Panc1 (cell line): ENCODE results near the gene INS. TPM values are rescaled to one million over a fixed set of nuclear protein-coding genes. Genes with fewer than 3 reads are reported as not detected.

Experiments
- ATAC-seq: fragments of 200-7000 bp; cut with Tn5 transposase; 2 replicates; pipeline ENCODE4 v1.9.1; 2020; ENCODE audit warnings: mild to moderate bottlenecking, moderate library complexity
- BruUV-seq: library from RNA; stranded (reverse); fragments of 400-500 nt; replicated peaks from 2 replicates; lab custom pipeline; 2021; lab: Mats Ljungman, UMichigan
- CTCF ChIA-PET: fragments of 300-600 bp; sonication (Branson Sonifier 250); formaldehyde crosslinking; loops from one replicate; lab custom pipeline; 2022; ENCODE audit warnings: antibody characterized with exemption; lab: Charles Lee
- POLR2A ChIA-PET: fragments of 300-600 bp; sonication (Branson Sonifier 250); formaldehyde crosslinking; loops from one replicate; lab custom pipeline; 2022; ENCODE audit warnings: antibody characterized with exemption; lab: Charles Lee
- DNase-seq: peaks from one replicate; pipeline ENCODE4 v3.0.0-alpha.2; 2010; ENCODE audit warnings: low read depth, low spot score
- H3K27ac ChIP-seq: 2 replicates; pipeline ENCODE4 v1.5.1; 2011; ENCODE audit warnings: mild to moderate bottlenecking, low read length, inconsistent platforms
- H3K27me3 ChIP-seq: fragments of 200-500 bp; sonication (Bioruptor generic); 2 replicates; pipeline ENCODE4 v1.6.0; 2014; ENCODE audit warnings: low read length, inconsistent platforms; ENCODE audit not compliant: control insufficient read depth, insufficient read depth
- H3K36me3 ChIP-seq: fragments of 200-500 bp; sonication (Bioruptor generic); 2 replicates; pipeline ENCODE4 v1.5.1; 2014; ENCODE audit warnings: inconsistent platforms, mild to moderate bottlenecking, low read length, moderate library complexity; ENCODE audit not compliant: control insufficient read depth, insufficient read depth
- H3K4me1 ChIP-seq: 2 replicates; pipeline ENCODE4 v1.5.1; 2011; ENCODE audit warnings: inconsistent platforms, mild to moderate bottlenecking, low read length, moderate library complexity; ENCODE audit not compliant: control insufficient read depth, insufficient read depth
- H3K4me3 ChIP-seq, 2 experiments: 2 replicates each; pipeline ENCODE4 v1.5.1; 2011 to 2012; ENCODE audit warnings: low read depth in 2 of 2, low read length in 2 of 2, mild to moderate bottlenecking in 2 of 2, inconsistent platforms in 1 of 2, moderate library complexity in 1 of 2
- H3K9me3 ChIP-seq: fragments of 200-500 bp; sonication (Bioruptor generic); 2 replicates; pipeline ENCODE4 v1.5.1; 2014; ENCODE audit warnings: low read depth, mild to moderate bottlenecking, inconsistent platforms, low read length, moderate library complexity; ENCODE audit not compliant: control insufficient read depth, insufficient read depth
- CTCF ChIP-seq: fragments of 450-650 bp; IDR thresholded peaks from 2 replicates; pipeline ENCODE4 v1.5.1; 2017; ENCODE audit warnings: mild to moderate bottlenecking
- POLR2AphosphoS5 ChIP-seq: IDR thresholded peaks from 2 replicates; pipeline ENCODE4 v1.6.1; 2012; ENCODE audit warnings: mild to moderate bottlenecking, low read depth, low read length, moderate library complexity
- REST ChIP-seq, 2 experiments: IDR thresholded peaks; 2 replicates each; pipeline ENCODE4 v1.6.1; 2011 to 2012; ENCODE audit warnings: low read depth in 2 of 2, control low read depth in 1 of 2, low read length in 1 of 2, mild to moderate bottlenecking in 1 of 2, moderate library complexity in 1 of 2; ENCODE audit not compliant: insufficient read depth in 1 of 2
- SIN3A ChIP-seq: IDR thresholded peaks from 2 replicates; pipeline ENCODE4 v1.6.1; 2012; ENCODE audit warnings: low read depth, mild to moderate bottlenecking, low read length, moderate library complexity, borderline replicate concordance; ENCODE audit not compliant: insufficient read depth
- TCF7L2 ChIP-seq: IDR thresholded peaks from 2 replicates; pipeline ENCODE4 v1.6.1; 2011; ENCODE audit warnings: mild to moderate bottlenecking, low read depth, low read length, inconsistent platforms
- in situ Hi-C: cut with HindIII; loops from 2 replicates; pipeline ENCODE4 v1.10.0; 2016; ENCODE audit warnings: low sequenced_read_pairs, low pct_unique_long_range_greater_than_20kb
- intact Hi-C: fragments of 100-400 bp; cut with micrococcal nuclease; formaldehyde crosslinking; loops from one replicate; pipeline ENCODE4 v1.10.0; 2022; ENCODE audit not compliant: unreplicated experiment
- total RNA-seq: library from RNA; stranded (reverse); gene quantifications from one replicate; pipeline ENCODE4 v1.2.1, GENCODE V29; 2021; ENCODE audit not compliant: unreplicated experiment

INS gene
- total RNA-seq, 1 experiment from 2014 or later: not detected

- CTCF ChIA-PET: interaction anchor here (0.5 to 2.6 kb wide), 2 partner anchors 11 to 174 kb away, joined by 5 to 16 read pairs; no protein-coding TSS in a partner anchor
- Histone ChIP-seq H3K4me3 (no peak overlapping the region), H3K27ac (no peak overlapping the region), H3K9me3 (no peaks in the 10 kb centered on the region), H3K27me3 (peaks cover 47% of the 10 kb centered on the region), H3K4me1 (peaks cover 14% of the 10 kb centered on the region), H3K36me3 (peaks cover 3% of the 10 kb centered on the region; the same call in 1 of the 2 replicates)
- POLR2A ChIA-PET: interaction anchor here (0.6 kb wide), 1 partner anchor 755 kb away, joined by 10 read pairs; no protein-coding TSS in a partner anchor
- no peak for ATAC-seq
- BruUV-seq: no TSS peak
- intact Hi-C loops (no loop called here), in situ Hi-C loops (loop anchor here (10.0 kb wide), 1 partner anchor 46 kb away; no protein-coding TSS in a partner anchor)
- TF ChIP-seq POLR2AphosphoS5: no peak
- TF ChIP-seq TCF7L2: no peak
- no peak for TF ChIP-seq SIN3A
- TF ChIP-seq CTCF: no peak
- TF ChIP-seq REST (IDR thresholded peaks at IDR 0.05; ENCODE audit: insufficient read depth in 1 of 2, low read depth in 2 of 2, low read length in 1 of 2): no peak
- DNase-seq: no peak
These were observed 20.3 kb downstream of the INS start for GRCh38 chr11:2140411-2141400.

GRCh38 chr11:2139621-2140337 is 21.2 kb downstream of the INS start:
- H3K4me3 ChIP-seq: no peak overlapping the region
- no peak for DNase-seq
- intact Hi-C loops: no loop called here
- peak; percentile 35; the same call in 1 of the 2 replicates for ATAC-seq
- peaks cover 14% of the 10 kb centered on the region for H3K4me1 ChIP-seq
- CTCF ChIA-PET: interaction anchor here (2.6 kb wide), 1 partner anchor 11 kb away, joined by 16 read pairs; no protein-coding TSS in a partner anchor
- H3K27ac ChIP-seq: no peak overlapping the region
- POLR2A ChIA-PET: interaction anchor here (0.6 kb wide), 2 partner anchors 20 to 754 kb away, joined by 8 to 10 read pairs; no protein-coding TSS in a partner anchor
- no peaks in the 10 kb centered on the region for H3K9me3 ChIP-seq
- H3K36me3 ChIP-seq: peaks cover 3% of the 10 kb centered on the region; the same call in 1 of the 2 replicates
- peaks cover 39% of the 10 kb centered on the region for H3K27me3 ChIP-seq
- no TSS peak for BruUV-seq
- TF ChIP-seq POLR2AphosphoS5 (no peak), CTCF (no peak), TCF7L2 (no peak), SIN3A (no peak), REST (IDR thresholded peaks at IDR 0.05; ENCODE audit: insufficient read depth in 1 of 2, low read depth in 2 of 2, low read length in 1 of 2) (no peak)
- in situ Hi-C loops: loop anchor here (10.0 kb wide), 1 partner anchor 45 kb away; no protein-coding TSS in a partner anchor
